Activated CD4-positive, alpha-beta T cell treated with anti-CD3 and anti-CD28 coated beads, Interleukin-2, Interleukin-4, amounts not matched to agents 100 ng/mL and 50 ng/mL, durations not matched to agents 16 hours and 8 hours (primary cell): ENCODE measurements around the gene ALDH2.
"Not testable (repeated sequence)": the region's sequence is repeated elsewhere in the genome, so short reads cannot be mapped to it uniquely, and the experiment has no call there.

Experiments
- DNase-seq: peaks from one replicate; pipeline ENCODE4 v3.0.0-alpha.2; 2020; ENCODE audit warnings: low spot score

ALDH2 gene

GRCh38 chr12:111759271-111759670 lies 7.5 kb upstream of the ALDH2 start:
- no peak for DNase-seq

GRCh38 chr12:111759991-111760390 lies 6.7 kb upstream of the ALDH2 start:
- DNase-seq, result no peak

GRCh38 chr12:111761099-111761498 lies 5.6 kb upstream of the ALDH2 start:
- no peak for DNase-seq

GRCh38 chr12:111761706-111762105 lies 5.0 kb upstream of the ALDH2 start:
- DNase-seq, result no peak

GRCh38 chr12:111763552-111763951 lies 3.2 kb upstream of the ALDH2 start:
- not testable (repeated sequence) for DNase-seq

- no peak for DNase-seq
These were observed 2.5 kb upstream of the ALDH2 start for GRCh38 chr12:111764120-111764821.

- DNase-seq, result no peak
These were observed 827 bp downstream of the ALDH2 start for GRCh38 chr12:111767362-111768158.

- no peak for DNase-seq
These were observed 1.6 kb downstream of the ALDH2 start for GRCh38 chr12:111768159-111768895.

- no peak for DNase-seq
These were observed 2.9 kb downstream of the ALDH2 start for GRCh38 chr12:111769599-111769998.

GRCh38 chr12:111773801-111774551 lies 7.2 kb downstream of the ALDH2 start:
- DNase-seq, result no peak

- no peak for DNase-seq
These were observed 8.8 kb downstream of the ALDH2 start for GRCh38 chr12:111775205-111776193.

GRCh38 chr12:111776836-111777344 lies 10.2 kb downstream of the ALDH2 start:
- no peak for DNase-seq

GRCh38 chr12:111777345-111778045 lies 10.8 kb downstream of the ALDH2 start:
- DNase-seq, result no peak

GRCh38 chr12:111780166-111780565 lies 13.4 kb downstream of the ALDH2 start:
- no peak for DNase-seq

GRCh38 chr12:111780615-111781014 lies 13.9 kb downstream of the ALDH2 start:
- no peak for DNase-seq

- no peak for DNase-seq
These were observed 14.4 kb downstream of the ALDH2 start for GRCh38 chr12:111781085-111781658.

GRCh38 chr12:111783046-111783445 lies 16.3 kb downstream of the ALDH2 start:
- DNase-seq, result no peak

GRCh38 chr12:111784953-111785352 lies 18.2 kb downstream of the ALDH2 start:
- DNase-seq, result no peak

- DNase-seq, result no peak
These were observed 18.9 kb downstream of the ALDH2 start for GRCh38 chr12:111785651-111786050.
